ENCODE results near the gene CHST13.

CHST13 gene

GRCh38 chr3:126540951-126541627 lies 17.1 kb downstream of the CHST13 start:
- TF ChIP-seq GATA1 (IDR thresholded peaks at IDR 0.05; ENCODE audit: low read depth, low read length) = no peak
- TF ChIP-seq POLR2A (IDR thresholded peaks at IDR 0.05; ENCODE audit: low read length) = no peak
- DNase-seq = peak in 1 of 2 experiments; percentile 46

DNA sequence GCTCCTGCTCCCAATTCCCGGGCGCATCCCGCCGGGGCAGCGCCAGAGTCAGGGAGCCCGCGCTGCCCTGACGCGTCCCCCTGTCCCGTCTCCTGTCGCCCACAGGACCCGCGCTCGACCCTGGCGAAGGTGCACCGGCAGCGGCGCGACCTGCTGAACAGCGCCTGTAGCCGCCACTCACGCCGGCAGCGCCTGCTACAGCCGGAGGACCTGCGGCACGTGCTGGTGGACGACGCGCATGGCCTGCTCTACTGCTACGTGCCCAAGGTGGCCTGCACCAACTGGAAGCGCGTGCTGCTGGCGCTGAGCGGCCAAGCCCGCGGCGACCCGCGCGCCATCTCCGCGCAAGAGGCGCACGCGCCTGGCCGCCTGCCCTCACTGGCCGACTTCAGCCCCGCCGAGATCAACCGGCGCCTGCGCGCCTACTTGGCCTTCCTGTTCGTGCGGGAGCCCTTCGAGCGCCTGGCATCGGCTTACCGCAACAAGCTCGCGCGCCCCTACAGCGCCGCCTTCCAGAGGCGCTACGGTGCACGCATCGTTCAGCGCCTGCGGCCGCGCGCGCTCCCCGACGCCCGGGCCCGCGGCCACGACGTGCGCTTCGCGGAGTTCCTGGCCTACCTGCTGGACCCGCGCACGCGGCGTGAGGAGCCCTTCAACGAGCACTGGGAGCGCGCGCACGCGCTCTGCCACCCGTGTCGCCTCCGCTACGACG lies 17.8 kb downstream of the CHST13 start:
- TF ChIP-seq POLR2A (IDR thresholded peaks at IDR 0.05; ENCODE audit: low read length) = no peak
- TF ChIP-seq GATA1 (IDR thresholded peaks at IDR 0.05; ENCODE audit: low read depth, low read length) = no peak
- DNase-seq = no peak

- DNase-seq = no peak
Measured at GRCh38 chr3:126542340-126543241, 18.6 kb downstream of the CHST13 start.

GRCh38 chr3:126543457-126544061 lies 19.6 kb downstream of the CHST13 start:
- TF ChIP-seq POLR2A (IDR thresholded peaks at IDR 0.05; ENCODE audit: low read length) = no peak
- no peak for TF ChIP-seq GATA1 (IDR thresholded peaks at IDR 0.05; ENCODE audit: low read depth, low read length)
- no peak for DNase-seq

More at GRCh38 chr3:126542340-126543241, 18.6 kb downstream of the CHST13 start:
- TF ChIP-seq GATA1 (IDR thresholded peaks at IDR 0.05; ENCODE audit: low read depth, low read length) (no peak), POLR2A (IDR thresholded peaks at IDR 0.05; ENCODE audit: low read length) (no peak)

DNA sequence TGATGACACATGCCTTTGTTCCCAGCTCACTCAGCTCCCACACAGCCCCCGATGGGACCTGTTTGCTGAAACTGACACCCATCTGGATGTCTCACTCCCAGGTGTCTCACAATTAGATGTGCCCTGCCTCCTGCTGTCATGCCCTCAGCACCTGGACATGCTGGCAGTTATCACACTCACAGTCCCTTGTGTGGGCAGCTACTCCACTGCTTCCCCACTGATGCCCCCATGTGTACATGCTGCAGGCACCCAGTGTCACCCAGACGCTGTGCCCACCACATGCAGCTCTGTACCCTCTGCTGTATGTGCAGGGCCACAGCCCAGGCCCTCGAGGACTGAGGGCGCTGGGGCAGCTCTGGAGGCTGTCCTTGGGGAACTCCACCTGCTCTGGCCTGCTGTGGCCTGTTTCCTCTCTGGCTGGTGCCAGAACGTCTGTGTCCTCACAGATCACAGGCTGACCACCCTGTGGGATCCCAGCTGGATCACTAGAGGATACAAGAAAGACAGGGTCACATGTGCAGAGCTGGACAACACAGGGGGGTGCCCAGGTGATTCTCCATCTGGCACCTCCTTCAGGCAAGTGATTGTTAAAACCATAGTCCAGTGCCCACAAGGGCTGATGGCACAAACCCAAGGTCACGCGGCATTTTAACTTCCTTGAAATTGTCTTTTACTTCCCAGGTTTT lies 20.8 kb downstream of the CHST13 start:
- no peak for TF ChIP-seq POLR2A (IDR thresholded peaks at IDR 0.05; ENCODE audit: low read length)
- TF ChIP-seq GATA1 (IDR thresholded peaks at IDR 0.05; ENCODE audit: low read depth, low read length) = no peak
- no peak for DNase-seq

DNA sequence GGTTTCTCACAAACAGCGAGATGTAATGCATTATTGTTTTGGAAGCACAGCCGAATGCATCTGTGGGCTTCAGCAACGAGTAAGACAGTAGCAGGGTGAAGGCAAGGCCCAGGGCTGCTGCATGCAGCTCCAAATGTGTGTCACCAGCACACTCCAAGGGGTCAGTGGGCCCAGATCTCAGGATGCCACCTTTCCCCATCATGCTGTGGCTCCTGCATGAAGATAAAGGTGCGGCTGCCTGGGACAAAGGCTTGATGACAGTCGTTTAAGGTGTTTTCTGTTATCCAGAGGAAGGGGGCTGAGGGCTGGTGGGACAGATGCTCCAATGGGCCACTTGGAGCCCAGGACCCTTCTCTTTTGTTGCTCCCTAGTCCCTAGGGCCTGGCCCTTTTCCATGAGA lies 21.6 kb downstream of the CHST13 start:
- DNase-seq = no peak
- TF ChIP-seq GATA1 (IDR thresholded peaks at IDR 0.05; ENCODE audit: low read depth, low read length) (no peak), POLR2A (IDR thresholded peaks at IDR 0.05; ENCODE audit: low read length) (no peak)

- DNase-seq = no peak
- TF ChIP-seq GATA1 (IDR thresholded peaks at IDR 0.05; ENCODE audit: low read depth, low read length) (no peak), POLR2A (IDR thresholded peaks at IDR 0.05; ENCODE audit: low read length) (no peak)
Measured at GRCh38 chr3:126546013-126546412, 22.1 kb downstream of the CHST13 start.

DNA sequence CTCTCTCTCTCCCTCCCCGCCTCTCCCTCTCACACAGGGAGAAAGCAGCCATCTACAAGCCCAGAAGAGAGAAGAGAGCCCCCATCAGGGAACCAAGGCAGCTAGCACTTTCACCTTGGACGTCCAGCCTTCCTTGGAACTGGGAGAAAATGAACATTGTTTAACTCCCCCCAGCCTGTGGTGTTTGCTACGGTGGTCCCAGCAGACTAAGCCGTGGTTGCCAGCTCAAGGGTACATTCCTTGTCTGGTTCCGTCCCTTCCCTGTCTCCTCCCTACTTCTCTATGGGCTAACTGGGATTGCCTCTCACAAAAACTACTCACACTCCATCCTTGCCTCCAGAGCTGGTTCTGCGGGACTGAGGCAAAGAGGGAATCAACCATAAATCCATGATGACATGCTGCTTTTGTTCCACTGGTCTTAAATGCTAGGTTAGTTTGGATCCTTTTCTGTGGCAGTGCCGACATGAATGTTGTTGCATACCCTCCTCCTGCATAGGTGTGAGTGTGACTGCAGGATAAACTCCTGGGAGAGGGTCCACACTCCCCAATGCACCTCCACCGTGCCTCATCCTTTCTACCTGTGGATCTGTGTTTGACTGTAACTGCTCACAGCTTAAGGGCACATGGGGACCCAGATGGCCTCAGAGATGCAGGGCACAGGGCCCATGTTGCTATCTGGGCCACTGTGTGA lies 22.7 kb downstream of the CHST13 start:
- no peak for TF ChIP-seq GATA1 (IDR thresholded peaks at IDR 0.05; ENCODE audit: low read depth, low read length)
- TF ChIP-seq POLR2A (IDR thresholded peaks at IDR 0.05; ENCODE audit: low read length) = no peak
- DNase-seq = no peak

GRCh38 chr3:126547721-126548120 lies 23.8 kb downstream of the CHST13 start:
- DNase-seq = no peak
- TF ChIP-seq GATA1 (IDR thresholded peaks at IDR 0.05; ENCODE audit: low read depth, low read length) (no peak), POLR2A (IDR thresholded peaks at IDR 0.05; ENCODE audit: low read length) (no peak)

DNA sequence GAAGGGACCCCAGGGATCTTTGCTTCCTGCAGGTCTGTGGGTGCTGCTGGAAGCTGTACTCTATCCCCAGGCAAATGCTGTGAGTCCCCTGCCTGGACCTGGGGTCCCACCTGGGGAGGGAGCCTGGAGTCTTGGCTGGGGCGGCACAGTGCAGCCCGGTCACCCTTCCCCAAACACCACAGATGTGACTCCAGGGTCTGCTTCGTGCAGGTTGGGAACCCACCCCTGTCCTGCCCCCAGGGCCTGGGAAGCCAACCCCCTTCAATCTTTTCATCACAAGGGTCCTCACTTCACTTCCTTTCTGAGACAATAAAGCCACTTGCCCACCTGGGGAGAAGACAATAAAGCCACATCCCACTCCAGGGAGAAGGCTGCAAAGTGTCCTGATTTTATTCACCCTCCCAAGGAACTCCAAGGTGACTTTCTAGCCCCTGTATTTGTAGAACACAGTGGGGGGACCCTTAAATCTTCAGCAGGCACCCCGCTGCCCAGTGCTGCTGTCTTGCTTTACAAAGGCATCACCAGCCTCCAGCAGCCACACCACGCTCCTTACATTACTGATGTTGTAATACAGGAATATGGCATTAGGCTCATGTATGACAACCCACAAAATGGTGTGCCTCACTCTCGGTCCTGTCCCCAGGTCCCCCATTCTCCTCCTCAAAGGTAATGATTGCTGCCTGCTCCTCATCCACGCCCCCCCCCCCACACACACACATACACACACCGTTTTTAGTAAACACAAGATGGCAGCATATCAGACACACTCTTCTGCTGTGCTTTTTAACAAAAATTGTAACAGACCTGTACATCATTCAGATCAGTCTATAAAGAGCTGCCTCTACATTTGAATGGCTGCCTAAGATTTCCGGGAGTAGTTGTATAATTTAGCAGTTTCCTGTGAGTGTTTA lies 24.9 kb downstream of the CHST13 start:
- TF ChIP-seq POLR2A (IDR thresholded peaks at IDR 0.05; ENCODE audit: low read length) (no peak), GATA1 (IDR thresholded peaks at IDR 0.05; ENCODE audit: low read depth, low read length) (no peak)
- no peak for DNase-seq

DNA sequence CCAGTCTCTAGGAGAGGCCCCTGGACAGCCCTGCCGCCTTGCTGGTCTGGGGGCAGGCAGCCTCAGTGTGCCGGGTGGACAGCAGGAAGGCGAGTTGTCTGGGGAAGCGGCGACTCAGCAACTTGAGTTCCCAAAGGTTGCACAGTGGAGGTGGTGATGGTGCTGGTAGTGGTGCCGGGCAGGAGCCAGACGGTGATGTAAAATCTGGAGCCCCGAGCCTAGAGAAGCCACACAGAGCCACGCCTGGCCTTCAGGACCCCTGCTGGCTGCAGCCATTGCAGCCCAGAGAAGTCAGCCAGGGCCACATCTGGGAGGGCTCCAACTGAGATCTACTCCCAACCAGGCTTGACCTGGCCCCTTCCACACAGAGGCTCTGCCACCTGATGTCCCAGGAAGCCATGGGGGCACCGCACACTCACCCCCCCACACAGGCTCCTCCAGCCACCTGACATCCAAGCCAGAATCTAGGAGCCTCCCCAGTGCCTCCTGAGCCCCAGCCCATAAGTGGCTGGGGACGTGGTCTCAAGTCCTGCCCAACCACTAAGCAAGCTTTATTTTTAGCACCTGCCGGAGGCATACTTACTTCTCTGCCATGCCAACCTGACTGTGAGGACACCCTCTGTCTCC lies 26.0 kb downstream of the CHST13 start:
- TF ChIP-seq POLR2A (IDR thresholded peaks at IDR 0.05; ENCODE audit: low read length) (no peak), GATA1 (IDR thresholded peaks at IDR 0.05; ENCODE audit: low read depth, low read length) (no peak)
- no peak for DNase-seq
